ENCODE data around the gene CCDC15. TPM values are rescaled to one million over a fixed set of nuclear protein-coding genes. Genes with fewer than 3 reads are reported as not detected.

The CCDC15 gene
- total and polyA plus RNA-seq, 2 of the 13 experiments (the other 11 are each of a cell fraction or from before 2014, with no cell fraction given), result 2.2 to 4.6 TPM

DNA sequence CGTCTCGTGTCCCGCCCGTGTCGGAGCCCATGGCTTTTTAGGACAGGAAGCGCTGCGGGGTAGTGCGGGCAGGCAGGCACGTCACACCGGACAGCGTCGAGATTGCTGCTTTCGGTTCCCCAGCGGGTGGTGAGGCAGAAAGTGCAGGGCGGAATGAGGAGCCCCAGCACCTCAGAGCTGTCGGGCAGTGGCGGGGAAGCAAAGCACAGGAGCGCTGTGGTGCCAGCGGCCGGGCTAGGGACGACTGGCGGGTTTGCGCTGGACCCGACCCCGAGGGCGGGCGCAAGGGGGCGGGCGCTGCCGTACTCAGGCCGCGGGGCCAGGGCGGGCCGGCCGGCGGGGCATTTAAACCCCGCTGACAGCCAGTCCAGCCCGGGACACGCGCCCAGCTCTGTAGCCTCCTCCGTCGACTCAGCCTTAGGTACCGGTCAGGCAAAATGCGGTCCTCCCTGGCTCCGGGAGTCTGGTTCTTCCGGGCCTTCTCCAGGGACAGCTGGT lies 109.0 kb downstream of the CCDC15 start, which contains the start of gene SLC37A2 (continued):
- no peak for TF ChIP-seq ZBTB40 (IDR thresholded peaks at IDR 0.05)
- peak; percentile 55; the same call in 1 of the 2 replicates for TF ChIP-seq ZBTB40 (CRISPR knock-in tag; IDR thresholded peaks at IDR 0.05)
- no peak for TF ChIP-seq ZNF496 (CRISPR knock-in tag; IDR thresholded peaks at IDR 0.05; ENCODE audit: insufficient replicate concordance)
- TF ChIP-seq MEIS2 (CRISPR knock-in tag; IDR thresholded peaks at IDR 0.05), result 0 out of 2 replicates have a peak, but pooled peaks have one; percentile 36
- 0 out of 2 replicates have a peak, but pooled peaks have one; percentile 25 for TF ChIP-seq AKAP8 (CRISPR knock-in tag; IDR thresholded peaks at IDR 0.05)
- TF ChIP-seq, protein P1, sequence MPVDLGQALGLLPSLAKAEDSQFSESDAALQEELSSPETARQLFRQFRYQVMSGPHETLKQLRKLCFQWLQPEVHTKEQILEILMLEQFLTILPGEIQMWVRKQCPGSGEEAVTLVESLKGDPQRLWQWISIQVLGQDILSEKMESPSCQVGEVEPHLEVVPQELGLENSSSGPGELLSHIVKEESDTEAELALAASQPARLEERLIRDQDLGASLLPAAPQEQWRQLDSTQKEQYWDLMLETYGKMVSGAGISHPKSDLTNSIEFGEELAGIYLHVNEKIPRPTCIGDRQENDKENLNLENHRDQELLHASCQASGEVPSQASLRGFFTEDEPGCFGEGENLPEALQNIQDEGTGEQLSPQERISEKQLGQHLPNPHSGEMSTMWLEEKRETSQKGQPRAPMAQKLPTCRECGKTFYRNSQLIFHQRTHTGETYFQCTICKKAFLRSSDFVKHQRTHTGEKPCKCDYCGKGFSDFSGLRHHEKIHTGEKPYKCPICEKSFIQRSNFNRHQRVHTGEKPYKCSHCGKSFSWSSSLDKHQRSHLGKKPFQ (CRISPR knock-in tag; IDR thresholded peaks at IDR 0.05; ENCODE audit: insufficient replicate concordance), result peak; percentile 90
- TF ChIP-seq ARID2 (CRISPR knock-in tag; IDR thresholded peaks at IDR 0.05; ENCODE audit: borderline replicate concordance), result peak; percentile 22; the same call in 1 of the 2 replicates
- TF ChIP-seq ZNF709 (CRISPR knock-in tag; IDR thresholded peaks at IDR 0.05), result 0 out of 2 replicates have a peak, but pooled peaks have one; percentile 47
- 0 out of 2 replicates have a peak, but pooled peaks have one; percentile 12 for TF ChIP-seq GATAD1 (CRISPR knock-in tag; IDR thresholded peaks at IDR 0.05)
- TF ChIP-seq MTF1 (CRISPR knock-in tag; IDR thresholded peaks at IDR 0.05), result 0 out of 2 replicates have a peak, but pooled peaks have one; percentile 39
- no peak for TF ChIP-seq ZBTB34 (CRISPR knock-in tag; IDR thresholded peaks at IDR 0.05)
- 0 out of 2 replicates have a peak, but pooled peaks have one; percentile 23 for TF ChIP-seq KLF11 (CRISPR knock-in tag; IDR thresholded peaks at IDR 0.05)
- peak; percentile 22; the same call in 1 of the 2 replicates for TF ChIP-seq ZNF143 (CRISPR knock-in tag; IDR thresholded peaks at IDR 0.05)
- TF ChIP-seq HIC2 (CRISPR knock-in tag; IDR thresholded peaks at IDR 0.05; ENCODE audit: low read depth), result no peak; the same call in 1 of the 2 replicates
- TF ChIP-seq TOE1 (CRISPR knock-in tag; IDR thresholded peaks at IDR 0.05), result no peak

Measured in HepG2 (cell line).